HepG2 (cell line): ENCODE results near the gene ALG3. TPM values are rescaled to one million over a fixed set of nuclear protein-coding genes. Genes with fewer than 3 reads are reported as not detected.
A peak's percentile ranks its signal among the peaks of the same experiment; 100 is the strongest.

Experiments
- AKAP8 ChIP-seq: sonication (generic); formaldehyde crosslinking; IDR thresholded peaks from 2 replicates; pipeline ENCODE4 v1.5.1; 2020; ENCODE audit warnings: mild to moderate bottlenecking, missing genetic modification reagents
- CHD2 ChIP-seq: IDR thresholded peaks from 2 replicates; pipeline ENCODE4 v1.6.1; 2011; ENCODE audit warnings: low read depth, low read length, improper control_type of control experiment
- DMAP1 ChIP-seq: IDR thresholded peaks from 2 replicates; pipeline ENCODE4 v1.6.1; 2016
- HCFC1 ChIP-seq: fragments of 150-350 bp; IDR thresholded peaks from 2 replicates; pipeline ENCODE4 v1.6.1; 2014; ENCODE audit warnings: low read depth, low read length
- IKZF4 ChIP-seq: sonication (generic); formaldehyde crosslinking; IDR thresholded peaks from 2 replicates; pipeline ENCODE4 v1.5.1; 2020; ENCODE audit warnings: borderline replicate concordance, mild to moderate bottlenecking, low read depth, missing genetic modification reagents; ENCODE audit errors: not compliant biosample characterization
- LRRFIP1 ChIP-seq: sonication (generic); formaldehyde crosslinking; conservative IDR thresholded peaks from 2 replicates; pipeline ENCODE4 v1.4.0; 2020; ENCODE audit warnings: missing genetic modification reagents
- MAFF ChIP-seq: IDR thresholded peaks from 2 replicates; pipeline ENCODE4 v1.6.1; 2011; ENCODE audit warnings: low read depth, low read length, improper control_type of control experiment
- SOX5 ChIP-seq: IDR thresholded peaks from 2 replicates; pipeline ENCODE4 v1.6.1; 2016; ENCODE audit warnings: borderline replicate concordance
- STAT6 ChIP-seq: sonication (generic); formaldehyde crosslinking; IDR thresholded peaks from 2 replicates; pipeline ENCODE4 v1.4.0; 2020; ENCODE audit warnings: missing genetic modification reagents, mild to moderate bottlenecking, borderline replicate concordance
- ZFP36 ChIP-seq: fragments of 150-350 bp; IDR thresholded peaks from 2 replicates; pipeline ENCODE4 v1.6.1; 2018; ENCODE audit warnings: borderline replicate concordance, low read length, low read depth; ENCODE audit not compliant: partially characterized antibody
- ZHX2 ChIP-seq, 2 experiments: sonication (generic) in 1 of 2; formaldehyde crosslinking in 1 of 2; IDR thresholded peaks; 2 replicates each; pipeline versions ENCODE4 v1.6.1 to v1.9.0; 2014 to 2022; ENCODE audit warnings: antibody characterized with exemption in 1 of 2, borderline replicate concordance in 1 of 2, inconsistent platforms in 1 of 2, low read depth in 1 of 2, missing genetic modification reagents in 1 of 2
- ZNF17 ChIP-seq: sonication (generic); formaldehyde crosslinking; IDR thresholded peaks from 2 replicates; pipeline ENCODE4 v1.5.0; 2020; ENCODE audit warnings: mild to moderate bottlenecking, missing genetic modification reagents
- ZNF281 ChIP-seq: sonication (generic); formaldehyde crosslinking; IDR thresholded peaks from 2 replicates; pipeline ENCODE4 v1.4.0; 2020; ENCODE audit warnings: missing genetic modification reagents, borderline replicate concordance
- polyA plus RNA-seq, 8 experiments: library from polyadenylated mRNA; depleted of rRNA in 3 of 8; stranded (reverse) in 7 of 8; unstranded in 1 of 8; fragments of >200 nt; fragmentation: Illumina TruSeq in 4 of 8; extraction: Trizol in 4 of 8; gene quantifications; 2 replicates each; pipeline versions ENCODE4 v1.2.1 to v1.2.3, GENCODE V29; 2011 to 2016; ENCODE audit warnings: low read depth in 4 of 8, missing spikeins in 1 of 8, mixed read lengths in 1 of 8; ENCODE audit not compliant: insufficient read depth in 1 of 8
- total RNA-seq, 5 experiments: library from RNA; depleted of rRNA; stranded (reverse); fragments of >200 nt; fragmentation: Illumina TruSeq; extraction: Trizol; gene quantifications; 2 replicates each; pipeline ENCODE4 v1.2.3, GENCODE V29; 2016; ENCODE audit warnings: low read depth in 1 of 5

The ALG3 gene
- total and polyA plus RNA-seq, 2 of the 13 experiments (the other 11 are each of a cell fraction or from before 2014, with no cell fraction given) = 46.6 to 57.1 TPM

GRCh38 chr3:184241447-184242296 lies 7.1 kb downstream of the ALG3 start (continued):
- 0 out of 2 replicates have a peak, but pooled peaks have one; percentile 26 for TF ChIP-seq STAT6 (CRISPR knock-in tag)
- TF ChIP-seq HCFC1 = no peak
- peak; percentile 80 for TF ChIP-seq SOX5 (CRISPR knock-in tag)
- TF ChIP-seq MAFF = no peak
- no peak for TF ChIP-seq CHD2
- no peak for TF ChIP-seq ZFP36
- TF ChIP-seq ZNF281 = 0 out of 2 replicates have a peak, but pooled peaks have one; percentile 24
- TF ChIP-seq AKAP8 (CRISPR knock-in tag) = peak; percentile 97
- TF ChIP-seq LRRFIP1 (CRISPR knock-in tag) = no peak
- TF ChIP-seq ZHX2 (IDR thresholded peaks at IDR 0.05; ENCODE audit: low read depth) = 0 out of 2 replicates have a peak, but pooled peaks have one; percentile 31
- 0 out of 2 replicates have a peak, but pooled peaks have one; percentile 44 for TF ChIP-seq ZHX2 (CRISPR knock-in tag; IDR thresholded peaks at IDR 0.05; ENCODE audit: borderline replicate concordance)
- TF ChIP-seq IKZF4 = no peak
- no peak for TF ChIP-seq ZNF17 (CRISPR knock-in tag)
- TF ChIP-seq DMAP1 = peak; percentile 45; the same call in 1 of the 2 replicates
